Smooth muscle cell (in vitro differentiated cells): Measurements from ENCODE around the gene RPL19. TPM values are rescaled to one million over a fixed set of nuclear protein-coding genes. Genes with fewer than 3 reads are reported as not detected.
A peak's percentile ranks its signal among the peaks of the same experiment; 100 is the strongest.

Experiments used
- DNase-seq: peaks from one replicate; lab custom pipeline; 2025; ENCODE audit not compliant: unreplicated experiment; lab: John Stamatoyannopoulos, UW
- H2AFZ ChIP-seq: fragments of 200-600 bp; sonication (generic); 2 replicates; pipeline ENCODE4 v1.6.0; 2016; ENCODE audit warnings: antibody characterized with exemption, low read depth, mild to moderate bottlenecking
- H3F3A ChIP-seq: fragments of 200-600 bp; sonication (generic); 2 replicates; pipeline ENCODE4 v1.6.0; 2017; ENCODE audit warnings: antibody characterized with exemption, low read depth
- H3K27ac ChIP-seq: fragments of 200-600 bp; sonication (generic); 2 replicates; pipeline ENCODE4 v1.5.1; 2016; ENCODE audit warnings: low read depth, mild to moderate bottlenecking
- H3K27me3 ChIP-seq: fragments of 200-600 bp; sonication (generic); 2 replicates; pipeline ENCODE4 v1.6.1; 2016; ENCODE audit warnings: low read depth, mild to moderate bottlenecking
- H3K36me3 ChIP-seq: fragments of 200-600 bp; sonication (generic); 2 replicates; pipeline ENCODE4 v1.5.1; 2016; ENCODE audit warnings: low read depth
- H3K4me1 ChIP-seq: fragments of 200-600 bp; sonication (generic); 2 replicates; pipeline ENCODE4 v1.5.1; 2016; ENCODE audit warnings: low read depth
- H3K4me2 ChIP-seq: fragments of 200-600 bp; sonication (generic); 2 replicates; pipeline ENCODE4 v1.6.0; 2016; ENCODE audit warnings: mild to moderate bottlenecking
- H3K4me3 ChIP-seq: fragments of 200-600 bp; sonication (generic); 2 replicates; pipeline ENCODE4 v1.5.1; 2016; ENCODE audit warnings: mild to moderate bottlenecking
- H3K79me2 ChIP-seq: fragments of 200-600 bp; sonication (generic); 2 replicates; pipeline ENCODE4 v1.6.0; 2016; ENCODE audit warnings: low read depth, mild to moderate bottlenecking
- H3K9ac ChIP-seq: fragments of 200-600 bp; sonication (generic); 2 replicates; pipeline ENCODE4 v1.6.0; 2016; ENCODE audit warnings: low read depth
- H3K9me3 ChIP-seq: fragments of 200-600 bp; sonication (generic); replicated peaks from 2 replicates; pipeline ENCODE4 v1.5.1; 2016; ENCODE audit warnings: low read depth
- H4K20me1 ChIP-seq: fragments of 200-600 bp; sonication (generic); 2 replicates; pipeline ENCODE4 v1.6.0; 2016; ENCODE audit warnings: low read depth
- CTCF ChIP-seq: fragments of 200-600 bp; sonication (generic); IDR thresholded peaks from 2 replicates; pipeline ENCODE4 v1.5.1; 2017; ENCODE audit warnings: borderline replicate concordance, mild to moderate bottlenecking, antibody characterized with exemption; ENCODE audit not compliant: insufficient read depth, poor library complexity, severe bottlenecking
- whole genome bisulfite sequencing: methylation state at CpG from one replicate; pipeline ENCODE4 v1.1.7; 2016; ENCODE audit warnings: low lambda C conversion rate; 5-methylcytosine and 5-hydroxymethylcytosine counted together
- polyA plus RNA-seq: library from polyadenylated mRNA; unstranded; fragments of >200 nt; fragmentation: Nextera tagmentation; extraction: Ambion mirVana; gene quantifications from 2 replicates; pipeline ENCODE4 v1.2.1, GENCODE V29; 2016
- total RNA-seq: library from RNA; depleted of rRNA; stranded (reverse); fragments of >200 nt; gene quantifications from 2 replicates; pipeline ENCODE4 v1.2.3, GENCODE V29; 2014

Gene RPL19
- total and polyA plus RNA-seq, 2 experiments from 2014 or later, result 818 to 2,675 TPM

GRCh38 chr17:39165178-39165840, 34.8 kb upstream of the RPL19 start:
- Histone ChIP-seq H3K36me3 (no peaks in the 10 kb centered on the region), H3F3A (peaks cover 7% of the 10 kb centered on the region), H3K79me2 (no peaks in the 10 kb centered on the region), H3K9ac (peak overlapping the region; percentile 43), H3K27me3 (peaks cover 19% of the 10 kb centered on the region), H3K4me2 (peak overlapping the region; percentile 97), H4K20me1 (no peaks in the 10 kb centered on the region), H3K4me1 (peaks cover 4% of the 10 kb centered on the region), H3K4me3 (peak overlapping the region; percentile 67), H2AFZ (peak overlapping the region; percentile 89), H3K27ac (no peak overlapping the region), H3K9me3 (no peaks in the 10 kb centered on the region)
- DNase-seq, result no peak
- TF ChIP-seq CTCF, result no peak
- WGBS, result 12% methylated on average over 51 of the region's 51 CpGs

GRCh38 chr17:39165841-39166349, 34.2 kb upstream of the RPL19 start, which contains the start of gene ARL5C:
Gene ARL5C, minus strand, starts transcription at chr17:39166161. Its CDS starts 401 bp downstream, at chr17:39165760.
- no peak for DNase-seq
- H3K4me1 ChIP-seq, result peaks cover 4% of the 10 kb centered on the region
- WGBS, result 65% methylated on average over 17 of the region's 17 CpGs
- no peak for TF ChIP-seq CTCF
- H3K79me2 ChIP-seq, result no peaks in the 10 kb centered on the region
- H3K9ac ChIP-seq, result peak within 1 kb of the TSS; percentile 43
- H3K4me3 ChIP-seq, result peak within 1 kb of the TSS; percentile 67
- peak within 1 kb of the TSS; percentile 97 for H3K4me2 ChIP-seq
- H3K27ac ChIP-seq, result no peak within 1 kb of the TSS
- H4K20me1 ChIP-seq, result no peaks in the 10 kb centered on the region
- H3K27me3 ChIP-seq, result peaks cover 19% of the 10 kb centered on the region
- H3K9me3 ChIP-seq, result no peaks in the 10 kb centered on the region
- no peaks in the 10 kb centered on the region for H3K36me3 ChIP-seq
- H3F3A ChIP-seq, result peaks cover 7% of the 10 kb centered on the region
- peak within 1 kb of the TSS; percentile 89 for H2AFZ ChIP-seq

- Histone ChIP-seq H3K9ac (no peak overlapping the region), H3K27me3 (peaks cover 19% of the 10 kb centered on the region), H3K36me3 (no peaks in the 10 kb centered on the region), H3K4me1 (peaks cover 4% of the 10 kb centered on the region), H3K79me2 (no peaks in the 10 kb centered on the region), H3K9me3 (no peaks in the 10 kb centered on the region), H3K4me3 (no peak overlapping the region), H2AFZ (no peak overlapping the region), H4K20me1 (no peaks in the 10 kb centered on the region), H3F3A (peaks cover 7% of the 10 kb centered on the region), H3K4me2 (peak overlapping the region; percentile 16), H3K27ac (no peak overlapping the region)
- WGBS, result 70% methylated on average over 7 of the region's 7 CpGs
- DNase-seq, result no peak
- TF ChIP-seq CTCF, result no peak
These were observed 33.4 kb upstream of the RPL19 start for GRCh38 chr17:39166437-39167335.
